ENCODE results near the gene TSPAN2.

GRCh38 chr1:115062542-115063004, 26.7 kb downstream of the TSPAN2 start:
- TF ChIP-seq, protein P1, sequence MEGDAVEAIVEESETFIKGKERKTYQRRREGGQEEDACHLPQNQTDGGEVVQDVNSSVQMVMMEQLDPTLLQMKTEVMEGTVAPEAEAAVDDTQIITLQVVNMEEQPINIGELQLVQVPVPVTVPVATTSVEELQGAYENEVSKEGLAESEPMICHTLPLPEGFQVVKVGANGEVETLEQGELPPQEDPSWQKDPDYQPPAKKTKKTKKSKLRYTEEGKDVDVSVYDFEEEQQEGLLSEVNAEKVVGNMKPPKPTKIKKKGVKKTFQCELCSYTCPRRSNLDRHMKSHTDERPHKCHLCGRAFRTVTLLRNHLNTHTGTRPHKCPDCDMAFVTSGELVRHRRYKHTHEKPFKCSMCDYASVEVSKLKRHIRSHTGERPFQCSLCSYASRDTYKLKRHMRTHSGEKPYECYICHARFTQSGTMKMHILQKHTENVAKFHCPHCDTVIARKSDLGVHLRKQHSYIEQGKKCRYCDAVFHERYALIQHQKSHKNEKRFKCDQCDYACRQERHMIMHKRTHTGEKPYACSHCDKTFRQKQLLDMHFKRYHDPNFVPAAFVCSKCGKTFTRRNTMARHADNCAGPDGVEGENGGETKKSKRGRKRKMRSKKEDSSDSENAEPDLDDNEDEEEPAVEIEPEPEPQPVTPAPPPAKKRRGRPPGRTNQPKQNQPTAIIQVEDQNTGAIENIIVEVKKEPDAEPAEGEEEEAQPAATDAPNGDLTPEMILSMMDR (IDR thresholded peaks at IDR 0.05; ENCODE audit: low read depth, low read length) = no peak
- TF ChIP-seq EZH2phosphoT487 (IDR thresholded peaks at IDR 0.05; ENCODE audit: low read depth) = no peak

Data from OCI-LY3 (cell line).